ENCODE results near the gene TDRD12.
"Not testable (repeated sequence)": the region's sequence is repeated elsewhere in the genome, so short reads cannot be mapped to it uniquely, and the experiment has no call there.

TDRD12 gene

DNA sequence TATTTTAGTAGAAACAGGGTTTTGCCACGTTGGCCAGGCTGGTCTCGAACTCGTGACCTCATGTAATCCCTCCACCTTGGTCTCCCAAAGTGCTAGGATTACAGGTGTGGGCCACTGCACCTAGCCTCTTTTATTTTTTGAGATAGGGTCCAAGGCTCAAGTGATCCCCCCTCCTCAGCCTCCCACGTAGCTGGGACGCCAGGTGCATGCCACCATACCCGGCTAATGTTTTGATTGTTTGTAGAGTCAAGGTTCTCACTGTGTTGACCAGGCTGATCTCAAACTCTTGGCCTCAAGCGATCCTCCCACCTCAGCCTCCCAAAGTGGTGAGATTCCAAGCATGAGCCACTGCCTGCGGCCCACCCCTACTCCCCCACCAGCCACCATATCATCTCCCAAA lies 143.7 kb downstream of the TDRD12 start:
- TF ChIP-seq CTCF (IDR thresholded peaks at IDR 0.05) (no peak), ZFX (IDR thresholded peaks at IDR 0.05; ENCODE audit: borderline replicate concordance) (no peak)

DNA sequence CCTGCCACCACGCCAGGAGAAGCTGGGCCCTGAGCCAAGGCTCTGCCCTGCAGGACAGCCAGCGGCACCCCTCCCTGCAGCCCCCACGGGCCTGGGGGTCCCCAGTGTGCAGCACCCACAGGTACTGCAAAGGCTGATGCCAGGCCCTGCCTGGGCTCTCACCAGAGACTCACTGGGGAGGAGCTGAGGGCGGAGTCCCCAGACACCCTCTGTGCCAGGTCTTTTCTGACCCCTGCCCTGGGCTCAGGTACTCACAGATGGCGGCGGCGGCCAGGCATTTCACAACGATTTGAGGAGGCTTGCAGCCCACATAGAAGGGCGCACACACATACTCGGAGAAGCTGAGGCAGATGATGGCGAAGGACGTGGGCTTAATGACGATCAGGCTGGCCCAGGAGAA lies 144.3 kb downstream of the TDRD12 start:
- TF ChIP-seq ZFX (IDR thresholded peaks at IDR 0.05; ENCODE audit: borderline replicate concordance) (no peak), CTCF (IDR thresholded peaks at IDR 0.05) (no peak)

More for the DNA sequence above, 143.7 kb downstream of the TDRD12 start:
- no peak overlapping the region for H3K27ac ChIP-seq

DNA sequence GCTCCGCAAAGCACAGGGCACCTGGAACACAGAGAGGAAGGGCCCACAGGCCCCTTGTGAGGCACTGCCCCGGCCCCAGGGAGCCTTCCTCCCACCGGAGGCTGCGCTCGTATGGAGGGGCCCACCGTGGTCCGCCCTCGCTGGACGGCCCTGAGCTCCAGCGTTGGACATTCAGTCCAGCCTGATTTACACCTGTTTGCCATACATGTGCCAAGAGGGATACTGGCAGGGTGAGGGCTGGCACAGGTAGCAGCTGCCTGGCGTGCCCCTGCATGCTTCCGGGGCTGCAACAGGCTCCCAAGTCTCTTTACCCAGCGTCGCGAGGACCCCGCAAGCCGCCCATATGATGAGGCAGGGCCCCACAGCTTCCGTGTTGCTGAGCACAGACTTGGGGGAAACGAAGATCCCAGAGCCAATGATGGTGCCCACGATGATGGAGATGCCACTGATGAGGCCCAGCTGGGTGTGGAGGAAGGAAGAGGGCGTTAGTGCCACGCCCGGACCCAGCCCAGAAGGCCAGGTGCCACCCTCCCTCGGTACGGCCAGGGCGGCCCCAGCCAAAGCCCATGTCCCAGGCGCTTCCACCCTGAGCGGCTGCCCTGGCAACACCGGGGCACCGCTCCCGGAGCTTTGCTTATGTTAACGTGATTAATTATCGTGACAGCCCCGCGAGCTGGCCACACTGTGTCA lies 144.9 kb downstream of the TDRD12 start:
- TF ChIP-seq CTCF (IDR thresholded peaks at IDR 0.05) (no peak), ZFX (IDR thresholded peaks at IDR 0.05; ENCODE audit: borderline replicate concordance) (no peak)
- no peak overlapping the region for H3K27ac ChIP-seq

More for the DNA sequence above, 144.3 kb downstream of the TDRD12 start:
- H3K27ac ChIP-seq, result no peak overlapping the region

GRCh38 chr19:32865326-32865725 lies 145.8 kb downstream of the TDRD12 start:
- H3K27ac ChIP-seq, result no peak overlapping the region
- TF ChIP-seq CTCF (IDR thresholded peaks at IDR 0.05) (no peak), ZFX (IDR thresholded peaks at IDR 0.05; ENCODE audit: borderline replicate concordance) (no peak)

- TF ChIP-seq ZFX (IDR thresholded peaks at IDR 0.05; ENCODE audit: borderline replicate concordance), result no peak
- no peak for TF ChIP-seq CTCF (IDR thresholded peaks at IDR 0.05)
These were observed 146.5 kb downstream of the TDRD12 start for GRCh38 chr19:32866061-32866460.

DNA sequence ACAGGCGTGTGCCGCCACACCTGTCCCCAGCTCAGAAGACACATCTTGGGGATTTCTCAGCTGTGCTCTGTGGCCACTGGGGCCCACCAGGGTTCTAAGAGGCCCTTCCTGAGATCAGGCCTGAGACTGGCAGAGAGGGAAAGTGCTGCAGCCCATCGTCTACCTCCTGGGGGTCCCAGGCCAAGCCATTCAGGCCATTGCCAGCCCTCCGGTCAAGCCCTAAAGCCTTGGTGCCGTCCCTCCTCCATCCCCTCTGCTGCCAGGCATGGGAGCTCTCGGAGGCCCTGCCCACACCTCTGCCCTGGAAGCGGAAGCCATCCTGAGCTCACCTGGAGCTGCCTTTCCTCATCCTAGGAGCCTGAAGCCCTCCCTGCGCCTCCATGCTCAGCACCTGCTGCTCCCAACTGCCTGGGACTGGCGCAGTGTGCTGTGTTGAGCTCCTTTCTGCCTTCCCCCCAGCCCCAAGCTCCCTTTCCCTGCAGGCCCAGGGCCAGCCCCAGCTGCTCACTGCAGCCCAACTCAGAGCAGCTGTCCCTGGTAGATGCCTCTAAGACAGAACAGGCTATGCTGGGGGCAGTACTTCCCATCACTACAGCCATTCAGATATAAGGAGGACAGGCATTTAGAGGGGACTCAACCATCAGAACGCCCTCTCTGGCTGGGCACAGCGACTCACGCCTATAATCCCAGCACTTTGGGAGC lies 147.1 kb downstream of the TDRD12 start:
- H3K27ac ChIP-seq, result no peak overlapping the region
- no peak for TF ChIP-seq CTCF (IDR thresholded peaks at IDR 0.05)
- TF ChIP-seq ZFX (IDR thresholded peaks at IDR 0.05; ENCODE audit: borderline replicate concordance), result no peak

More at GRCh38 chr19:32866061-32866460, 146.5 kb downstream of the TDRD12 start:
- no peak overlapping the region for H3K27ac ChIP-seq

GRCh38 chr19:32867436-32867835 lies 147.9 kb downstream of the TDRD12 start:
- H3K27ac ChIP-seq, result not testable (repeated sequence)
